ENCODE data around the gene MRPL21.

DNA sequence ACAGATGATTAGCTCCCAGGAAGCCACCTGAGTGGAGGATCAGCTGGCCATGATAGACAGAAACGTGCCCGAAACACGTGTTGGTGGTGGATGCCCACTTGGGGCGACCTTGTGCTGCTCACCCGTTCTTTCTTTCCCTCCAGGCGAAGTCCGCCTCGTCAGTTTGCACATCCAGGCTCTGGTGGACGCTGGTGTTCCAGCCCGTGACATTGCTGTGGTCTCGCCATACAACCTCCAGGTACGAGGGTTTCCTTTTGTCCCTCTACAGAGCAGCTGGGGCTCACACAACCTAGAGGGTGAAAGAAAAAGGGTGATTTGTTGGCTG is 30.7 kb upstream of the MRPL21 start:
- TF ChIP-seq, protein P1, sequence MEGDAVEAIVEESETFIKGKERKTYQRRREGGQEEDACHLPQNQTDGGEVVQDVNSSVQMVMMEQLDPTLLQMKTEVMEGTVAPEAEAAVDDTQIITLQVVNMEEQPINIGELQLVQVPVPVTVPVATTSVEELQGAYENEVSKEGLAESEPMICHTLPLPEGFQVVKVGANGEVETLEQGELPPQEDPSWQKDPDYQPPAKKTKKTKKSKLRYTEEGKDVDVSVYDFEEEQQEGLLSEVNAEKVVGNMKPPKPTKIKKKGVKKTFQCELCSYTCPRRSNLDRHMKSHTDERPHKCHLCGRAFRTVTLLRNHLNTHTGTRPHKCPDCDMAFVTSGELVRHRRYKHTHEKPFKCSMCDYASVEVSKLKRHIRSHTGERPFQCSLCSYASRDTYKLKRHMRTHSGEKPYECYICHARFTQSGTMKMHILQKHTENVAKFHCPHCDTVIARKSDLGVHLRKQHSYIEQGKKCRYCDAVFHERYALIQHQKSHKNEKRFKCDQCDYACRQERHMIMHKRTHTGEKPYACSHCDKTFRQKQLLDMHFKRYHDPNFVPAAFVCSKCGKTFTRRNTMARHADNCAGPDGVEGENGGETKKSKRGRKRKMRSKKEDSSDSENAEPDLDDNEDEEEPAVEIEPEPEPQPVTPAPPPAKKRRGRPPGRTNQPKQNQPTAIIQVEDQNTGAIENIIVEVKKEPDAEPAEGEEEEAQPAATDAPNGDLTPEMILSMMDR (IDR thresholded peaks at IDR 0.05 in 4 of 5, conservative IDR thresholded peaks at IDR 0.05 in 1 of 5): no peak
- no peak for TF ChIP-seq POLR2A (IDR thresholded peaks at IDR 0.05)

Measured in gastrocnemius medialis (tissue), 4 donors.